ENCODE measurements around the gene SUPT4H1.
A peak's percentile ranks its signal among the peaks of the same experiment; 100 is the strongest.
"Not testable (repeated sequence)": the region's sequence is repeated elsewhere in the genome, so short reads cannot be mapped to it uniquely, and the experiment has no call there.

SUPT4H1 gene

DNA sequence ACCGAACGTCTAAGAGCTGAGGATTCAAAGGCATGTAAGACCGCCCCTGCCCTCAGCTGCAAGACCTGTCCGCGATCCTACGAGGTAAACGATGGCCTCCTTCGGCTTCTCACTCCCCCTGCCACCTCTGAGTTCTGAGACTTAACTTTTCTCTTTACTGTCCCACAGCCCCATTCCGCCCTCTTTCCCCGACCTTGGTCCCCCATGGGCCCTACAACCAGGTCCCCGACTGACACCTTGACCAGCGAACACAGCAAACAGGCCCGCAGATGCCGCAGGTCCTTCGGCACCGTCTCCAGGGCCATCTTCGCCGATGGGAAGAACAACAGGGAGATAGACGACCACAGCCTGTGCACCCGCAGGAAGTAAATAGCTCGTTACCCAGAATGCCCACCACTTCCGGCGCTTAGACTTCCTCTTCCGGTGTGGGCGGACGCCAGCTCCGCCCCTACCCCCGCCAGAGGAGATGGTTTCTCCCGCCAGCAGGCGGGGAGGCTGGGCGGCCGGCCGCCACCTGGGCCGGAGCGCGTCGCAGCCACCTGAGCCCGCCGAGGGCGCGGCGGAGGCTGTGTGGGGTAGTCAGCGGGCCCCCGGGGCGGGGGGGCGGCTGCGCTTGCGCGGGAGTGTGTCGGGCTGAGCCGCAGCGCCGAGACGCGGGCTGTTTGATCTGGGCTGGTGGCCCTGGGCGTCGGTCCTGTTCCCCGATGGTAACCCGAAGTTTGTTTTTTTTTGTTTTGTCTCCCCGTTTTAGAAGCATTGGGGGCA, at the start of gene SUPT4H1:
Gene SUPT4H1 (minus strand): TSS at position 371 of the 765 bp plus-strand sequence. CDS start 66 bp downstream, at position 305.
- DNase-seq = peak; percentile 93

DNA sequence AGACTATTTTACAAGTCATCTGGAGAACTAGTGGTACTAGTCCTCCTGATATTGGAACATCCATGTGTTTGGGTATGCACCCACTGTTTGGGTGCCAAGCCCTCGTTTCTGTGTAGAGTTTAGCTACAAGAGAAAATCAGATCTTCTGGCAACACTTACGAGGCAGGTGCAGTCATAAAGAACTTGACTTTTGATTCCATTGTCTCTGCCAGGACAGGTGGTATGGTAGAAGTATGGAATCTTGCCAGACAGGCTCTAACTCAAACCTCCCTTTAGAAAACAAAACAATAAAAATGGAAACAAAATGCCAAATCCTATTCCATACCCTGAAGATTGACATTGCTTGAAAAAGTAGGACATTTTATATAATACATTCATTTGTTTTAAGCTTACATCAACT, 49.3 kb upstream of the SUPT4H1 start:
- no peak for DNase-seq

DNA sequence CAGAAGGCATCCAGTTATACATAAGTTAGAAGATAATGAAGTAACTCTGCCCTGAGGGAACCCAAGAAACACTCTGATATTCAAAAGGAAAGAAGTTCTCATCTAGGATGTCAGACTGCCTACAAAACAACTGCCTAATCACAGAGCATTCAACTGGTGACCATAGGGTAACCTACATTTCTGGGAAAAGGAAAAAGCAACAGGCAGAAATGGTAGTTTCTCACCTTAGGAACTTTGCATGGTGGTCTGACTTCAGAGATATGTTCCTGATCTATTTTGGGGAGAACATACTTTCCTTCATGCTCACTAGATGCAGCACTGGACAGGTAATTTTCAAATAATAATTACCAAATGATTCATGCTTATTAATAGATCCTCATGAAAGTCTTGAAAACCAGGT, 48.8 kb upstream of the SUPT4H1 start:
- DNase-seq = no peak

DNA sequence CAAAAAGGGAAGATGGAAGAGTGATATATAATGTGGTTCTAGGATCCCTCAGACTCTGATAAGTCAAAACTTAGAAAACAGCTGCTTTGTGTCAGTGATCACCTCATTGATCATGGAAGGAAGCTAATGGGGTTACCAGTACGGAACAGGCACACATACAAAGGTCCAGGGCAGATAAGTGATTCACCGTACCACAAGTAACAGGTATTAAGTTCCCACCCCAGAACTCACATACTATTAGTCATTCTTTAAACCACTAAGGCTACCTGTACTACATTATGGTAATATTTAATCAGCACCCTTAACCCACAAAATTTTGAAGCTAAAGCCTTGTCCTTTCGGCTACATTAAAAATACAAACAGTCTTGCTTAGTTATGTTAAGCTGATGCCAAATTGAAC, 48.0 kb upstream of the SUPT4H1 start:
- DNase-seq = no peak

DNA sequence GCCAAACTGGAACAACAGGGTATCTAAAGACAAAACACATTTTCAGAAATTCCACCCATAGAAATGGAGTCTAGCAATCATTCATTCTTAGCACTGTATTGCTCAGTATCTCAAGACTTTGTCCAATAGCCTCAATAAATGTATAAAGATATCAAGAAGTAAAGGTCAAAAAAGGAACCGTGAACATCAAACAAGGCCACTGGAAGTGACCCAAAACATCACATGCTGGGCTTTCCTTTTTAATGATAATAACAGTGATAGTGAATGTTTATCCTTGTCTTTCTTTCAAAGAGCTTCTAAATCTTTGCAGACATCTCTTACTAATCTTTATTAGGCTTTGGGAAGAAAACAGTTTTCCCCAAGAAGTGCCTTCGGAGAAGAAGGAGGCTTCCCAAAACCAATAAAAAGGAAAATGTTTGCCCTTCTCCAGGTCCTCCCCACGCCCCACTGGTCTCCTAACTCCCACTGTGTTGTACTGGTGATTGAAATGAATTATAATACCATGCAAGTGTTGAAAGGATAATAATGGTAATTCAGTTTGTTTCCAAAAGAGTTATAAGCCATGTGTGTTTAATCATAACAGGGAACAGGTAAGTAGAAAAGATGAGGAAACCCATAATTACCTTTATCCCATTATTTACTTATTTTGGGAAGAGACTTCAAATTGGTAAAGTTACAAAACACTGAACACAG, 46.7 kb upstream of the SUPT4H1 start:
- DNase-seq = no peak

DNA sequence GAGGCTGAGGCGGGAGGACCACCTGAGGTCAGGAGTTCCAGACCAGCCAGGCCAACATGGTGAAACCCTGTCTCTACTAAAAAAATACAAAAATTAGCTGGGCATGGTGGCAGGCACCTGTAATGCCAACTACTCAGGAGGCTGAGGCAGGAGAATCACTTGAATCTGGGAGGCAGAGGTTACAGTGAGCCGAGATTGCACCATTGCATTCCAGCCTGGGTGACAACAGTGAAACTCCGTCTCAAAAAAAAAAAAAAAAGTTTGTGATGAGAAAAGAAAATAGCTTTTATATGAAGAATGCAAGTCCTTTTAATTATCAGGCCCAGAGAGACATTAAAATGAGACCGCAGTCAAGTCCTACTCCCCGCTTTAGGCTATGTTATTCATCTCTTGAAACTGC, 45.4 kb upstream of the SUPT4H1 start:
- not testable (repeated sequence) for DNase-seq

DNA sequence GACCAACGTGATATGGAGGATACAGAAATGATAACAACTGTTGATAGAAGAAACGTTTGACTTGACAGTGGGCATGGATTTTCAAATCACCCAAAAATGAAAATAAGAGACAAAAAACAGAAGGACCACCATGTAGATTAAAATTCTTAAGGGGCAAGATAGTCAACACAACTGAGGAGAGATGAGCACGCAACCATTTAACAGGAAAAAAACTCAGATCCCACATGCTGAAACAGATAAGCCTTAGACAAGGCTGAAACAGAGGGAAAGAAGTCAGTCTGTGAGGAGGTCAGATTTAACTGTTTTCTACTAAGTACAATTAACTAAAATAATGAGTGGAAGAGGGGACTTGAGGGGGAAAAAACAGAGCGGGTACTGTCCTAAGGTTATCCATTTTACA, 44.2 kb upstream of the SUPT4H1 start:
- no peak for DNase-seq

DNA sequence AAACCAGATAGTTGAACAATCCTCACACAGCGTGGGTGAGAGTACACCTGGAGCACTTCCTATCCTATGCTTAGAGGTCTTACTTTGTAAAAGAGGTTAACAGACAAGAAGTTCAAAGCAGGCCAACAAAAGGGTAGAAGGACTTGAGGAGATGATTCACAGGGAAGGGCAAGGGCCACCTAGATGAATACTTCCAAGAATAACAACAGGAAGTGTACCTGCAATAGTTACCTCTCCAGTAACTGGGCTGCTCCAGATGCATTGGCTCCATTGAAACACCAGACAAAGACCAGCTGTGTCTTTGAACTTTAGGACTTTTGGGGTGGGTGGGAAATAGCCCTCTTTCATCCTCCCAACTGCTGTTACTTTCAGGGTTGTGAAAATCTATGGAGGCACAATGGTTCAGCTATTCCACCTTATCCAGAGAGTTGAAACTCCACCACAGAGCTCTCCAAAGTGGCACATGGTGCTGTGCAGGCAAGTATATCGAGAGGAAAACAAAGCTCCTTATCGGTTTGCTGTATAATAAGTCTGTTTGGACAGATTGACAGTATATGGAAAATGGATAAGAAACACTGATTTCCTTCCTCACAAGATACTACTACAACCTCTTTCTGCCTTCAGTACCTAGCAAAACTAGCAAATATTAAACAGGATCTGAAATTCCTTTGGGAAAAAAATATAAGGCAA, 42.7 kb upstream of the SUPT4H1 start:
- DNase-seq = no peak

DNA sequence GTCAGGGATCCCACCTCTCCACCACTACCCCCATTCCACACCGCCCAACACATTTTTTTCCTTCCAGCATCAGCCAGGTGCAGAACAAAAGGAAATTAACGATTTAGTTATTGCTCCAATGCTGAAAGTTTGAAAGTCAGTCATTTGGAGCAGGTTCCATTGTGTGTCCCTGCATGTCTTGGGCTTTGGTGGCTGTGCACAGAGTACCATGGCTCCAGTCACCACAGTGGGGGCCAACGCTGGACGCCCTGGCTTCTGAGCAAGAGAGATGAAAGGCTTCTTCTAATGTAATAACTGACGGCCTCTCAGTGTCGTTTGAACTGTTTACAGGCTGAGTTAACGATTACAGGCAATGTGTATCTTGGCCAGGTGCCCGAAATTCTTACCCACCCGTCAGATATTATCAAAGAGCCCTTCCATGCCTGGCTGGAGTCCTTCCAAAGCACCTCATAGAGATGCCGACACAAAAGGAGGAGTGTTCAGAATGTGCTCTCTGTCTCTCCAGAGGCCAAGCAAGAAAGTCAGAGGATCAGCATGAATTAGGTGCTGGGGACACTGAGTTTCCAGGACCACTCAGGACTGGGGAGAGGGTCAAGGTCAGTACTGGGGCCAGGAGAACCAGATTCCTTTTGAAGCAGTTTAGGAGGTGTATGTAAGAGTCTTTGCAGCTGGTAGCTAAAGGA, 39.4 kb upstream of the SUPT4H1 start:
- DNase-seq = no peak

DNA sequence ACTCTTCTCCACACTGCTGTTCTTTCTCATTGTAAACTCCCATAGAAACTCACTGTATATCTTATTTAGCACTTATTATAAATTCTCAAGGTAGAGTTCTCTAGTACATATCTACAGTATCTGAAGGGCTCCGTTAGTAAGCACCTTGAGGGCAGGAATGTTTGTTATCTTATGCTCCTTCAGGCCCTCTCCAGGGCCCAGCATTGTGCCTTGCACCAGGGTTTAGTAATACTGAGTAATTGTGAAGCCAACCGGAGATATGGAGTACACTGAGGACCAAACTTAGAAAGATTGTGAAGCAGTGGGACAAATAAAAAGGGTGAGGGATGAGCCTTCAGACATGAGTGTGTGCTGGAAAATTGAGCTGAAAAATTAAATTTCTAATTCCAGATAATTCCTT, 38.9 kb upstream of the SUPT4H1 start:
- no peak for DNase-seq

DNA sequence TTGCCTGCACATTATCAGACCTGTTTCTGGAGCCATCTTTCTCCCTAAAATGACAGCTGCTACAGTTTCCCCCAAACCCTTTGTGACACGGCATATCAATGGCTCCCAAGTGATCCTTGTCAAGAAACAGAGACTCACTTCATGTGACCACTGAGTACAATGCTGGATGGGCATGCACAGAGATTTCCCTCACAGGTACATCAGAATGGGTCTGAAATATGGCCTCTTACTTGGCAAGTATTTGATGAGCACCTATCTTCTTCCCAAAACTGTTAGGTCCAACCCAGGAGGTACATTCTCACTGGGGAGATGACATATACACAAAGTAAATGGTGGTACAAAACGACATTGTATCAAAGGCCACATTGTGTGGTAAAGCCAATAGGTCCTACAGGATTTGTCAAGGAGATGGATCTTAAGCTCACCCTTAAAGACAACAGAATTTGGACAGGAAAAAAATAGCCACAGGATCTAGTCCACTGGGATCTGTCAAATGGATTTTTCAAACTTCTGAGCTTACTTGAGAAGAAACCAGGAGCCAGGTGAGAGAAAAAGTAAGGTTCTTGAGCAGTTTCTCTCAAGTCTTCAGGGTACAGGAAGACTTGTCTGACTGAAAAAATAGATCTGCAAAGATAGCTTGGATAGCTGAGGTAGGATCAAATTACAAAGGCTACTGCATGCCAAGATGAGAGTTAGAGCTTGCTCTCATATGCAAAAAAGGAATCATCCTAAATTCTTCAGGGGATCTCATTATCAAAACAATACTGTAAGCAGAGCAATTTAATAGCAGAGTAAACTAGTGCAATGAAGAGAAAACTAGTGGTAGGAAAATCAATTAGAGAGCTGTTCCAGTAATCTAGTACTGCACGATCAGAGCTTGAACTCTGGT, 36.5 kb upstream of the SUPT4H1 start:
- no peak for DNase-seq

DNA sequence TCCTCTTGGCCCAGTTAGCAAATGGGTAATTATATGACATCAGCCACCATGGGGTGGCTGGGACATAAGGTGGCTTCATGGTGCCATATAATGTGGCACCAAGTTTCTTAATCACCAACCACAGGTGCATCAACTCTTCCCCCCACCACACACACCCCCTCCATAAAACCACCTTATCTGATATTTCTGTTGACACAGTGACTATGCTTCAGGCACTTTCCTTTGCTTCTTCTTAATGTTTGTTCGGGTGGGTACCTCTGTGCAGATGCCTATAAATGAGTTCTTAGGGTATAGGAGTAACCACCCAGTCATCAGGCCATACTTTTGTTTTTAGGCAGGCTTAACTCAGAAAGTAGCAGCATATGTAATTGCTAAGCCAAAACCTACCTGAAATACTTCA, 35.8 kb upstream of the SUPT4H1 start:
- DNase-seq = no peak

DNA sequence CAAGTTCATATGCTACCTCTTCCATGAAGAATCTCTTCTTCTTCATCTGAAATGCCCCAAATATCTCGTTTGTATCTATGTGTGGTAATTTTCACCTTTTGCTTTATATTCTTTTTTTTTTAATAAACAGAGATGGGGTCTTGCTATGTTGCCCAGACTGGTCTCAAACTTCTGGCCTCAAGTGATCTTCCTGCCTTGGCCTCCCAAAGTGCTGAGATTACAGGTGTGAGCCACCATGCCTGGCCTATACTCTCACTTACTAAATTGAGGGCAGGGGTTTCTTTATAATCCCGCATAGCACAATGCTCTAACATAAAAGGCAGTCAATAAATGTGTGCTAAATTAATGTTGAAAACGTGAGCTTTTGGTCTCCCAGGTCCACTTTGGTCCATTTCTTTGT, 34.7 kb upstream of the SUPT4H1 start:
- no peak for DNase-seq

DNA sequence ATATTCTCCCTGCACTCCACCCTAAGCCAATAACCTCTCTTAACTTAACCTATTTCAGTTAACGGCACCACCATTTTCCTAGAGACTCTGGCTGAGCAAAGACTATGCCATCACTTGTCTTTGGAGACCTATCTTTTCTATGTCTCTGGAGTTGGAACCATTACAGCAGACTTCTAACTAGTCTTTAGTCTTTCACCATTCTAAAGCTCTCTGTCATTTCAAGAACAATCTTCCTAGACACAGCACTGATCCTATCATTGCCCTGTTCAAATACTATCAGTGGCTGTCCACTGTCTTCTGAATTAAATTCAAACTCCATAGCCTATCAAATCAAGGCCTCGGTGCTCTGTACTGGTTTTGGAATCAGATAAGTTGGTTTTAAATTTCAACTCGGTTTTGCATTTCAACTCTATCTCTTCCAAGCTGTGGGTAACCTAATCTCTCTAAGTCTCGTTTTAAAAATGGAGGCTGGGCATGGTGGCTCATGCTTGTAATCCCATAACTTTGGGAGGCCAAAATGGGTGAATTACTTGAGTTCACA, 33.4 kb upstream of the SUPT4H1 start:
- DNase-seq = no peak

DNA sequence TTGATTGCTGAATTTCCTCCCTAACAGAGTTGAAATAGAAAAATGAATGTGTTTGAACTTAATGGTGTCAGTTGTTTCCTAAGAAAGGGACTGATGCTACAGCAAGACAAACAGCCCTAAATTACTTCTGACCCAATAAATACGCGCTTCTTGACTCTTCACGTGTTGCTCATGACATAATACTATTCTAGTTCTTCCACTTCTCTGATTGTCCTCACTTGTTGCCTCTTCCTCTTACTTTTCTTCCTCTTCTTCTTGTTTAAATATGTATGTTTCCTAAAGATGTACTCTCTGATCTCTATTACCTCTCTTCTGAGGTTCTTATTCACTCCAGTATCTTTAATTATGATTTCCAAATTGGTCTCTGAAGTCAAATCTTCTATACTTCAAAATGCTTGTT, 32.9 kb upstream of the SUPT4H1 start:
- no peak for DNase-seq

DNA sequence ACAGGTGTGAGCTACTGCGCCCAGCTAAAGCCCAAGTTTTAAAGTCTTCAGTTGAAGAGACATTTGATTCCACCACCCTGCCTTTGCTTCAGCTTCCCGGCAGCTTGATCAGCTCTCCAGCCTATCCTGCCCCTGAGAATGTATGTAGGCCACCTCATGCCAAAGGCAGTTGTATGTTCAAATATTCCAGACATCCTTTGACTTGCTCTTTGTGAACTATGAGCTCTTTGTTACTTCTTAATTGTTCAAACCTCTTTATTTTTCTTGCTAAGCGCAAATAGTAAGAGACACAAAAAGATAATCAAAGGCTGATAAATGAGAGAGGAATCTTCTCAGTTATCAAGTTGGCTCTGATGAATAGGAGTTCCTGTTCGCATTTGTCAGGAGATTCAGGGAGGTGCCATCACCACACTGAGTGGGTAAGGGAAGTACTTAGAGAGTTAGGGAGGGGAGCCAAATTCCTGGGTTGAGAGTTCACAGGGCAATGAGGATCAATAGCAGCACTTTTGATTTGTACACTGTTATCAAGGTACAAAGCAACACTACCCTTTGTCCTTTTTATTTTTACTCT, 32.0 kb upstream of the SUPT4H1 start:
- no peak for DNase-seq

DNA sequence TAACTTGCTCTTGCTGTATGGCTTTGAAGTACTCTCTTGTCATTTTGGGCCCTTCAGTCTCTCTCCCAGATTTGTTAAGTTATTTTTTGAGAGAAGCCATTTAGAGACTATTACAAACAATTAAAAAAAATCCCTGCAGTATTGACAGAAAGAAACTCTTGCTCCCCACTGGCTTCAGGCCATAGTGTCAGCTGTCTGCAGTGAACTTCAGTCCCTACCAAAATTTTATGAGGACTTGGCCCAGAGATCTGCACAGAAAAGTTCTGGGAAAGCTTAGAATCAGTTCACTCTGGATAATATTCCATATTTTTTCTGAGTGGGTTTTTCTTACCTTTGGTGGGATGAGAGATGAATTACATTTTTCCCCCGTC, 30.9 kb upstream of the SUPT4H1 start:
- DNase-seq = no peak

DNA sequence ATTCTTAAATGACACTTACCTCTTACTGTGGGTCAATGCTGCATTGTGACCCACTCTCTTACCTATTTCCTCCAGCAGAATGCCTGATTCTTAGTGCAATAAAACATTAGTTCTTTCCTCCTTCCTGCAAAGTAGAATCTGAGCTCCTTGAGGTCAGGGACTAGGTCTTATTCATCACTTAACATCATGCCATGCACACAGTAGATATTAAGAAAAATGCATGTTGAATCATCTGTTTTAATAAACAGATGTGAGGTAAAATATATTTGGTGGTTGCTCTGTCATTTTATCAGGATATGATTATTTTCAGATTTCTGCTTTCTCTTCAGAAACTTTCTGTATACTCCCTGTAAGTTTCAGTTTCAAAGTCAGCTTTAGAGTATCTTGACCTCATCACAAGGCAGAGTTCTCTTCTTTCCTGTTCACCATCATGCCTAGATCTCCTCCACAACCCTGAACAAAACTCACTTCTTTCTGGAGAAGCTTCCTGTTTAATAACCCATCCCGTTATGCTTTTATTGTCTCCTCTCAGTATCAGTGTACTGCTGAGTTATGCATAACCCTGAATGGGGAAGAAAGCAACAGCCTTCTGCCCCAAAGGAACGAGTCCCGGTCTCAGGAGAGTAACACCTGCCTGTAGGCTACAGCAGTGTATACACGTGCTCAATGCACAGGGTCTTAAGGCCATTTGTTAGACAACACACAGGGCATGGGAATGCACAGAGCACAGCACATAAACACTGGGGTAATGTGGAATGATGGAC, 30.3 kb upstream of the SUPT4H1 start:
- no peak for DNase-seq

DNA sequence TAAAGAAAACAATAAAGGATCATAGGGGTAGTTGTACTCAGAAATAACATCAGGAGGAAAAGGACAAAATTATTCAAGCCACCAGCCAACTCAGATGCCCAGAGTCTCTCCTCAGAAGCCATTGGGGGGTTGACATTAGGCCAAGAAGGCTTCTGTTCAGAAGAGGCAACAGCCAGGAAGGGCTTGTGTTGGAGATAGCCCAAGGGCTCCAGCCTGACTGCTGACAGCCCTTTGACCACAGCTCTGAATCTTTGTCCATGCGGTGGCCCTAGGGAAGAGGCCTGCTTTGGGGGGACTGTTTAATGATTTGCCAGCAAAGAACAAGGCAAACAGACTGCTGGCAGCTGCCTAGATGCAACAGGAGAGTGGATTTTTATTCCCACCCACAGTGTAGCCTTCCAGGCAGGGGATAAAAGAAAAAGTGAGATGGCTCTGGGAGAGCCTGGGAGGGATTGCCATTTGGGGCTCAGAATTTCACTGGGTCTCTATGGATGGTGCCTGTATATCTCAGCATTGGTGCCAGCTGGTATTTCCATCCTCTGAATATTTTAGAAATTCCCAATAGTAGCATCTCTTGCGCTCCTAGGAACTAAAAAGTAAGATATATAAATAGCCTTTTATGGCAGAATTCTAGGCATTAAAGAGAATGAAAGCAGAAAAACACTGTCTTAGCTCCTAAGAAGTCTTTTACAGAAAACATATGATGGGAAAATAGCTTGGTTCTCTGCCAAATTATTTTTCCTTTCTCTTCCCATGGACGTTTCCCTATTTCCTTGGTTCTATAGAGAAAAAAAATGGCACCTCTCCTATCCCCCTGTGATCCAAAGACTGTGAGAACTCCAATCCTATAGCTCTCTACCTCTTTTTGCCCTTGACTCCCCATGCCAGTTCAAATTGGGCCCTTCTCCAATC, 29.4 kb upstream of the SUPT4H1 start:
- no peak for DNase-seq

Data from activated effector memory CD4-positive, alpha-beta T cell treated with Interleukin-2 at 50 U/mL for 16 hours (primary cell).